COLO668 (cell line): ENCODE measurements around the gene STIM2.
"Not testable (repeated sequence)": the region's sequence is repeated elsewhere in the genome, so short reads cannot be mapped to it uniquely, and the experiment has no call there.

Source experiments
- DNase-seq: peaks from one replicate; lab custom pipeline; 2025; ENCODE audit not compliant: unreplicated experiment; lab: John Stamatoyannopoulos, UW

The STIM2 gene

GRCh38 chr4:26860157-26860921 lies at the start of gene STIM2:
STIM2 (plus strand) TSS chr4:26860841.
- peak; percentile 97 for DNase-seq

GRCh38 chr4:26811571-26811970 lies 49.1 kb upstream of the STIM2 start:
- DNase-seq, result not testable (repeated sequence)

GRCh38 chr4:26812049-26812714 lies 48.5 kb upstream of the STIM2 start:
- DNase-seq, result no peak

GRCh38 chr4:26813698-26814097 lies 46.9 kb upstream of the STIM2 start:
- no peak for DNase-seq

GRCh38 chr4:26815199-26815598 lies 45.4 kb upstream of the STIM2 start:
- no peak for DNase-seq

GRCh38 chr4:26815706-26816105 lies 44.9 kb upstream of the STIM2 start:
- DNase-seq, result no peak

- DNase-seq, result peak; percentile 42
Observed at GRCh38 chr4:26819026-26819425, 41.6 kb upstream of the STIM2 start.

- DNase-seq, result no peak
Observed at GRCh38 chr4:26819478-26820095, 41.1 kb upstream of the STIM2 start.

- DNase-seq, result no peak
Observed at GRCh38 chr4:26820346-26820745, 40.3 kb upstream of the STIM2 start.

- no peak for DNase-seq
Observed at GRCh38 chr4:26821031-26821430, 39.6 kb upstream of the STIM2 start.

- DNase-seq, result peak; percentile 61
Observed at GRCh38 chr4:26821677-26822503, 38.8 kb upstream of the STIM2 start.

GRCh38 chr4:26822546-26822945 lies 38.1 kb upstream of the STIM2 start:
- no peak for DNase-seq

GRCh38 chr4:26822974-26823373 lies 37.7 kb upstream of the STIM2 start:
- not testable (repeated sequence) for DNase-seq

GRCh38 chr4:26823583-26823982 lies 37.1 kb upstream of the STIM2 start:
- no peak for DNase-seq

GRCh38 chr4:26824667-26825066 lies 36.0 kb upstream of the STIM2 start:
- no peak for DNase-seq

- DNase-seq, result no peak
Observed at GRCh38 chr4:26826721-26827120, 33.9 kb upstream of the STIM2 start.

- not testable (repeated sequence) for DNase-seq
Observed at GRCh38 chr4:26827336-26827735, 33.3 kb upstream of the STIM2 start.

GRCh38 chr4:26827798-26828197 lies 32.8 kb upstream of the STIM2 start:
- DNase-seq, result no peak

- DNase-seq, result no peak
Observed at GRCh38 chr4:26829018-26829417, 31.6 kb upstream of the STIM2 start.

GRCh38 chr4:26830033-26830432 lies 30.6 kb upstream of the STIM2 start:
- no peak for DNase-seq

GRCh38 chr4:26830701-26831100 lies 29.9 kb upstream of the STIM2 start:
- DNase-seq, result no peak
